Activated CD4-positive, alpha-beta T cell treated with anti-CD3 and anti-CD28 coated beads for 48 hours (primary cell): ENCODE data around the gene IL24.

ENCODE experiments used
- DNase-seq: peaks from one replicate; pipeline ENCODE4 v3.0.0-alpha.2; 2020

Gene IL24

DNA sequence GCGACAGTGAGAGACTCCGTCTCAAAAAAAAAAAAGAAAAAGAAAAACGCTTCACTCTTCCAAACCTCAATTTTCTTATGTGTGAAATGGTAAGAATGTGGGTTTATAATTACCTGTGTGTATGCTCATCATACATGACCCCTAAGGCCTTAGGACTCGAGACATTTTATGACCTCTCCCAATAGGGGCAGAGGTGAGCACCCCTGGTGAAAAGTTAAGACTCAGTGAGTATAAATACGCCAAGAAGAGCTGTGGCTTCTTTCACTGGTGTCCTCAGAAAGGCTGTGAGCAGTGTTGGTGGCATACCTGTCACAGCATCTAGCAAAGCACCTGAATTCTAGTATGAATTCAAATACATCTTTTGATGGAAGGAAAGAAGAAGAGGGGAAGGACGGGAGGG is 32.3 kb downstream of the IL24 start:
- DNase-seq = no peak

GRCh38 chr1:206930210-206930798 is 33.1 kb downstream of the IL24 start:
- peak; percentile 56 for DNase-seq

DNA sequence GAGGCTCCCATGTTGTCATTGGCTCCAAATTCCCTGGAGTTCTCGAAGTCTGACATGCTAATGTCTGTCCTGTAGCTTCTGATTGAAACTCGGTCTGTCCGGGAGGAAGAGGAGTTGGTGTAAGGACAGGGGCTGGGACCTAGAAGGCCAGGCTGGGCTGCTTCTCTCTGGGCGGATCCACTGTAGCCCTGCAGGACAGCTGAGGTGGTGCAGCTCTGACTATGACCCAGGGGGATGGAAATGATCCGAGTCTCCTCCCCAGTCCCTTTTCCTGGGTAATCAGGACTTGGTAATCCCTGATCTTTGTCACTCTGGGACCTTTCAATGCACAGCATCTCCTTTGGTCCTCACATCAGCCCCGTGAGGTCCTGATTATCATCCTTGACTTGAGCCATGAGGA is 34.5 kb downstream of the IL24 start:
- no peak for DNase-seq

GRCh38 chr1:206932177-206932576 is 34.9 kb downstream of the IL24 start:
- no peak for DNase-seq

DNA sequence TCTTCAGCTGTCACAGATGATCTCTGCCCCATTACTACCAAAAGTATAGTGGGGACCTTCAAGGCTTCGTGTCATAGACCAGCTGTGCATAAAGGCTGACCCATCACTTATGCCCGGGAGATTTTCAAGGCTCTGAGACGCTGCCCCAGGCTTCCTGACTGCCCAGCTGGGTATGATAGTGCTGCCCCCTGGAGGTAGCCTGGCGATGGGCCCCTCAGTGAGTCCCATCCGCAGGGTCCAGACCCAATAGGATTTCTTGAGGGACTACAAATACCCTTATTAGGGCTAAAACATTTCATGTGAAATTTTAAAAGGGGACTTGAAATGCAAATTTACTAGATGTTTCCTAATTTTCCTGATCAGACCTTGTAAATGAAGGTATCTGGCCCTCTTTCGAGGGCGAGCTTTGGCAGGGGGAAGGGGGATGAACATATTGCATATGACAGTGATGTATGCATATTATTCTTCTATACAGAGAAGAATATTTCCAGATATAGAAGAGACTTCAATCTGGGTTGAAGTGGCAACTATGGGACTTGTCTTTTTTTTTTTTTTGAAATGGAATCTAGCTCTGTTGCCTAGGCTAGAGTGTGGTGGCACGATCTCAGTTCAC is 36.2 kb downstream of the IL24 start:
- DNase-seq = peak; percentile 80

DNA sequence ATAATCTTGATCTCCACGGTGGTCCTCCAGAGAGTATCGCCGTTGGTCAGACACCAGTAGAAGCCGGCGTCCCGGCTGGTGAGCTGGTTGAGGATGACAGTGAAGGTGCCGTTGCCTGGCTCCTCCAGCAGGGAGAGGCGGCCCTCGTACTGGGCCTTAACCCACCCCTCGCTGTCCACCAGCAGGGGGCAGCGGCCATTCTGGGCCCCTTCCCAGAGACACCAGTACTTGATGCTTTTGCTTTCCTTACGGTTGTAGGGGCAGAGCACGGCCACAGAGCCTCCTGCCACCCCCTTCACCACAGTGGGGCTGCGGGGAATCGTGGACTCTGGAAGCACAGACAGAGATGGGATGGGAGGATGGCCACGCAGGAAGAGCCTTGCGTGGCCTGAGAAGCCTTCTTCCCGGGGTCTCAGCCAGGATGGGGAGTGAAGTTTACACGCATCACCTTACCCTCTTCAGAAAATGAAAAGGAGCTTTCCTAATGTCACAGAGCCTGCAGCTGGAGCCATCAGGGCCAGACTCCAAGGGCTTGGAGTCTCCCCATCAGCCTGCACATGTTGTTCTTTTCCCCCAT is 38.3 kb downstream of the IL24 start:
- DNase-seq = peak; percentile 78

GRCh38 chr1:206937425-206937824 is 40.2 kb downstream of the IL24 start:
- DNase-seq = no peak

- no peak for DNase-seq
Measured at GRCh38 chr1:206939131-206939530, 41.9 kb downstream of the IL24 start.

DNA sequence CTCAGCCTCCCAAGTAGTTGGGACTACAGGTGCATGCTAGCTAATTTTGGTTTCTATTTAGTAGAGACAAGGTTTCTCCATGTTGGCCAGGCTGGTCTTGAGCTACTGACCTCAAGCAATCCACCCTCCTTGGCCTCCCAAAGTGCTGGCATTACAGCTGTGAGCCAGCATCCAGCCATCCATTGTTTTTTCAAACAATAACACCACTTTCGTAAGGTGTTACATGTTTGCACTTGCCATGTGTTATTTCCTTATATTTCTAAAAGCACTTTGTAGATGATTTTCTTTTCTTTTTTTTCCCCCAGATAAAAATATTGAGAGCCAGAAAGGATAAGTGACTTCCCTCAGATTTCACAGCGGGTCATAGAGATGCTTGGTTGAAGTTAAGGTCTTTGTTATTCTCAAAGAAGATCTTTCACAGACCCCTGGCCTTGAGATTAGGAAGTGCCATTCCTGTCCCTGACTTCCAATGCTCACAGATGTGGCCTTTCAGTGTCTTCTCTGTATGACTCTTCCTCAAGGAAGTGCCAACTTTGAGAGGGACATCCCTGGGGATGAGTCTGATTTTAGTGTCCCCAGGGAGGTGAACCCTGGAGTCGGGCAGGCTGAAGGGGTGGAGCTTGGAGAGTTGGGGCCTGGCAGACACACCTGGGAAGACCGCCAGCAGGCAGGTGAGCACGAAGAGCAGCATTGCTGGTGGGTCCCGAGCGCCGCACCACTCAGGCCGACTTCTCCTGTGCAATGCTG is 42.8 kb downstream of the IL24 start:
- DNase-seq = no peak

DNA sequence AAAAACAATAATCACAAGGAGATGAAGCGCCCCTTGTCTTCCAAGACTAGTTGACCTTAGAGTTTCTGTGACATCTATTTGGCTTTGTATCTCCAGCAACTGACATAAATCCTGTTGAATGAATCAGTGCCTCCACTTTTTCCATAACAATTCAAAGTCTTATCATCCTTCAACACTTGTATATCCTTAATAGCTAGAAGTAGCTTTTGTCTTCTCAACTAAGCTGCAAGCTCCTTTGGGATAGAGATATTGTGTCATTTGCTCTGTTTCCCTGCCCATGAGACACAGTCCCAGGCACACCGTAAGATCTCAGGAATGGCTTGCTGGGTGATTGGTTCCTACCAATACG is 43.3 kb downstream of the IL24 start:
- no peak for DNase-seq

DNA sequence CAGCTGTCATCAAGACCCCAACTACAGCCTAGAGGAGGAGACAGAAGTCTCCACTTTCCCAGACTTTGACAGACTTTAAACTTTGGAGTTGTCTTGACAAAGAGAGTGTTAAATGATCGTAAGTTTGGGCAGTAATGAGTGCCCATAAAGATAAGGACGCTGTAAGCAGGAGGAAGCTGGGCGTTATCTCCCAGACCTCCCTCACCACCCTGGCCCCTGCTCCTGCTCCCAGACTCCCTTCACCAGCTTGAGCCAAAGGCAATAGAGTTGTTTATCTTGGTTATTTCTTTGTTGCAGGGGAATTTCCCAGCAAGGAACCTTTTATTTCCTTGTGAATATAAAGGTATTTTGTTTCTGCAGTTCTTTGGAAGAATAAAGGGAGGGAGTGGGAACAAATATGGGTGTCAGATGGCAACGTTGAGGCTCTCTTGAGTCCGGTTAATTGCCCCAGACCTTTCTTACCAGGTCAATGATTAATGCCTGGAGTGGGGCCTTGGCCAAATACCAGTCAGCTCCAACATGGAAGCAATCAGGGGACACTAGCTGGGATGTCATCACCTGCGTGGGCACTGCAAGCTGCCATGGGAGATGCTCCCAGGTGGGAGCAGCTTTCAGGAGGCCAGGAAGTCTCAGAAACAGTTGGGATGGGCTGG is 44.6 kb downstream of the IL24 start:
- no peak for DNase-seq

DNA sequence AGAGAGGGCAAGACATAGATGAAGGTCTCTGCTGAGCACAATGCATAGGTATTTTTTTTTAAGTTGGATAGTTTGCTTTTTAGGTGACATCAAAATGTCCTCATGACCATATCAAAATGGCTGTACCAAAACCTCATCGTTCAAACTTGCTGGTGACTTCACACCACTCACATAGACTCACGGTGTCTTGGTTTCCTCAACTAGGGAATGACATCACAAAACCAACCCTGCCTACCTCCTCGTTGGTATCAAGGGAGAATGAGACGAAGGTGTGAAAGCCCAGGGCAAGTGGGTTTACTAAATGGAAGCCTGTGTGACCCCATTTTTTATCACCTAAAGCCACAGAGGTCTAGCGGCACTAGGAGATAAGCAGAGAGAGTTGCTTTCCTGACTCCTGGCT is 47.5 kb downstream of the IL24 start:
- no peak for DNase-seq

DNA sequence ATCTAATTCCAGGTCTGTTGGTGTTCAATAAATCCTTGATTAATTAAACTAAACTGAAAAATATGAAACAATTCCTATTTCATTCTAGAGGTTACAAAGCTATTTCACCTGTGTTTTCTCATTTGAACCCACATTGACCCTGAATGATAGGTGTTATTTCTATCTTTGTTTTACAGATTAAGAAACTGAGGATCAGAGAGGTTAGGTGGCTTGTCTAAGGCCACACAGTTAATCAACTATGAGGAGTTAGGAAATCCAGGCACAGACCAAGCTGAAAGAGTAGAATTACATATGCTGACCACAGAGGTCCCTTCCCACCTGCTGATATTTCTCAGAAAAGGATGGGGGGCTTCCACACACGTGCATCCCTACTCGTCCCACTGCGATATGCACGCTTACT is 48.5 kb downstream of the IL24 start:
- DNase-seq = no peak

DNA sequence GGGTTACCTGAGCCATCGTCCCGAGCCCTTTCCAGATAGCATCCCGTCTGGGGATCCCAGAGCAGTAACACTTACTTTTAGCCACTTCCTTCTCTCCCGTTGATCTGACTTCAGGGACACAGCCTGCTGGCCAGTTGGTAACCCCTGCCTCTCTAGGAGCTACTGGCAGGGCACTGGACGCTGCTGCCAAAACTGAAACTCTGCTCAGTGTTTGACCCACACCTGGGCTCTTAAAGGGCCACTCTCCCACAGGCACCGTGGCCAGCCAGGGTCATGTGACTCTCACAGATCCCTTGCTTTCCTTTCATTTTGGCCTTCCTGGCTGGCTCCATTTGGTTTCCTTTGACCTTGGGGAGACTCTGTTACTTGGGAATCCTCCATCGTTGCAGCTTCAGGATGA is 49.0 kb downstream of the IL24 start, which contains the start of gene PIGR:
Gene PIGR, minus strand, starts transcription at position 206 of the 400 bp plus-strand sequence. CDS start 5,935 bp downstream, outside the sequence.
- DNase-seq = no peak

DNA sequence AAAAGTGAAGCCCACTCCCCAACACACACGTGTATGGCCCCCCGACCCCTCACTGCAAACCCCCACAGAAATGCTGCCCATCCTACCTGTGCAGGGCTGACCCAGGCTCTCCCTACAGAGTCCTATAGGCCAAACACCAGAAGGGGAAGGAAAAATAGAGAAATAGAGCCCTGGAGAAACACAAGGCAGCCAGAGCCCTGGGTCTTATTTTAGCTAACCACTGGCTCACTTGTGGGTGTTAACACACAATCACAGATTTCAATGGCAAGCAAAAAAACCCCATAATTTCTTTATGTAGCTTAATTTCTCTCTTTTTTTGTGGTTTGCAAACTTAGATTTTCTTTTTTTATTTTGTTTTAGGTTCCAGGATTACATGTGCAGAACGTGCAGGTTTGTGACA is 50.0 kb downstream of the IL24 start:
- no peak for DNase-seq

DNA sequence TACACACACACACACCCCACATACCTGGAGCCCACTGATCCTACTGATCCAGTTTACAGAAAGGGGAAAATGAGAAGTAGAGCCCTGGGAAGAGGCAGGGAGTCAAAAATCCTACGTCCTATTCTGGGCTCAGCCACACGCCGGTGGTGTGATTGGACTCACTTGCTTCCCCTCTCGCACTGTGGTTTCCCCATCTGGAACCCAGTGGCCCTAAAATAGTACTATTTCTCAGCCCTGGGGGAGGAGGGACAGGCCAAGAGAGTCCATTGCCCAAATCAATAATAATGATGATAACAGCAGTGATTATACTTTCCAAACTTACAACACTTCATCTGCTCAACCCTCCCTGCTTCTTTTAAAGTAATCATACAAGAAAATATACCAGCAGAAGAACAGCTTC is 52.0 kb downstream of the IL24 start:
- DNase-seq = no peak

GRCh38 chr1:206949641-206950040 is 52.4 kb downstream of the IL24 start:
- no peak for DNase-seq

DNA sequence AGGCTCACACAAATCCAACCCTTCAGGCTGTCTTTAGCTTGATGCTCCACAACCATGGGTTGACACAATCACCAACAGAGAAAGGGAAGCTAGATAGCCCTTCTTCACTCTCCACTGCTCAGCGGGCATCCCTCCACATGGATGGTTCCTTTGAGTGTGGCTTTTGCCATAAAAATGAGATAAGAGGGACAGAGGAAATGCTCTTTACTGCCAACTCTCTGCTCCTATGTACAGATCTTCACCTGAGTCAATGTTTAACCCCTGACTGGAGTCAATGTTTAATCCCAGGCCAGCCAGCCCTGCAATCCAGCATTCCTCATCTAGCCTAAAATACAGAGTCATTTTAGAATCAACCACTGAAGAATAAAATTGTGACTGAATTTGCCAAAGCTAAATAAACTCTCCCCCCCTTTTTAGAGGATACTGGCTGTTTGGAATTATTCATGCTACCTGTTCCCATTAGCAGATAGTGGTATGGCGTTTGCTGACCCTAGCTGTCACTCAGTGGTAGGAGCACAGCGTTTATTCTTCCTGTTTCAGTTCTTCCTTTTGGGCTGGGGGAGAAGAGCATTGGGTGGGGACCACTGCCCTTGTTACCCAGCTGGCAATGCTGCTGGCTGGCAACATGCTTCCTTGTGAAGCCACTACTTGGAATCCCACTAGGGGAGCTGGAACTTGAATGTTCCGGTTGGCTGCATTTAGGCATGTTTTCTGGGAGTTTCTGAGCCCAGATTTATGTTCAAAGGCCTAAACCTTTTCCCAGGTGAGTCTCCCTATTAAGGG is 54.3 kb downstream of the IL24 start:
- DNase-seq = no peak

DNA sequence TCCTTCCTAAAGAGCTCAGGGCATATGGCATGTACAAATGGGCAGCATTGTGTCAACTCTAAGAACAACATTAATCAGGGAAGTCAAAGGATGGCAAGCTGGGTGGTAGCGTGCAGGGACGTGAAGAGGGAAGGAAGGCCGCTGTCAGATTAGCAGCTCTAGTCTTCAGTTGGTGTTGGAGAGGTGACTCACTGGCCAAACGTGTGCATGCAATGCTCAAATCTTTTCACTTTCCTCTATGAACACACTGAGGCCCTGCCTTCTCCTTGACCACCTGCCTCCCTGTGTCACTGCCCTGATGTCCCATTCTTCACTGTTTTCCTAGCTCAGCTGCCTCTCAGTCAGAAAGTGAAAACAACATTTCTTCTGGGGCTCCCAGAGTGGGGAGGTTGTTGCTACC is 54.9 kb downstream of the IL24 start:
- DNase-seq = no peak

DNA sequence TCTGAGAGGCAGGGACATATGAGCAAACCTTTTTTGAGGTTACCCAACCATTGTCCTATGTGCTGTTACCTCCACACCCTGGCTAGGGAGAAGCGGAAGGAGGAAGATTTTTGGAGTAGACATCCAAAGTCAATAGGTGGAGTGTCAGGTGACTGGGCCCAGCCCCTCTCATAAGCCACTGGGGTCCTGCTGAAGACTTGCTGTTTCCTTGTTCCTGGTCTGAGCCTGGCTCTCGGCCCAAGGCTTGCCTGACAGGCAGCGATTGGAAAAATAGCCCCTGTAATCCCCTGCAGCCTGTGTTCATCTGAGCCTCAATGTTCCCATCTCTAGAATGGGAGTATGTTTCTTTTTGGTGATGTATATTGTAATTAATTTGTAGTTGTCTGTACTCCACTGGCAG is 55.9 kb downstream of the IL24 start:
- no peak for DNase-seq

GRCh38 chr1:206953626-206954025 is 56.4 kb downstream of the IL24 start:
- no peak for DNase-seq
